ENCODE results near the gene ATP5MC2.
"Not testable (repeated sequence)": the region's sequence is repeated elsewhere in the genome, so short reads cannot be mapped to it uniquely, and the experiment has no call there.

ATP5MC2 gene

GRCh38 chr12:53646300-53646699, 29.6 kb downstream of the ATP5MC2 start:
- not testable (repeated sequence) for H3K9me3 Mint-ChIP-seq; H3K4me3 Mint-ChIP-seq; H3K27me3 Mint-ChIP-seq; DNase-seq; H3K4me1 Mint-ChIP-seq (ENCODE audit: low read depth); H3K27ac Mint-ChIP-seq; H3K36me3 Mint-ChIP-seq (ENCODE audit: low read depth)

GRCh38 chr12:53645165-53645564, 30.7 kb downstream of the ATP5MC2 start:
- no peak overlapping the region for H3K4me3 Mint-ChIP-seq

GRCh38 chr12:53644133-53644532, 31.8 kb downstream of the ATP5MC2 start:
- H3K4me3 Mint-ChIP-seq, result no peak overlapping the region
- no peak for DNase-seq
- no peak overlapping the region for H3K27ac Mint-ChIP-seq
- no peaks in the 10 kb centered on the region for H3K36me3 Mint-ChIP-seq (ENCODE audit: low read depth)
- no peaks in the 10 kb centered on the region for H3K4me1 Mint-ChIP-seq (ENCODE audit: low read depth)
- no peaks in the 10 kb centered on the region for H3K27me3 Mint-ChIP-seq
- H3K9me3 Mint-ChIP-seq, result no peaks in the 10 kb centered on the region

More at GRCh38 chr12:53645165-53645564, 30.7 kb downstream of the ATP5MC2 start:
- H3K27ac Mint-ChIP-seq, result no peak overlapping the region
- no peaks in the 10 kb centered on the region for H3K36me3 Mint-ChIP-seq (ENCODE audit: low read depth)
- no peak for DNase-seq
- H3K4me1 Mint-ChIP-seq (ENCODE audit: low read depth), result no peaks in the 10 kb centered on the region
- no peaks in the 10 kb centered on the region for H3K9me3 Mint-ChIP-seq
- no peaks in the 10 kb centered on the region for H3K27me3 Mint-ChIP-seq

- Mint-ChIP-seq H3K9me3 (no peaks in the 10 kb centered on the region), H3K4me1 (ENCODE audit: low read depth) (no peaks in the 10 kb centered on the region), H3K36me3 (ENCODE audit: low read depth) (no peaks in the 10 kb centered on the region), H3K27me3 (no peaks in the 10 kb centered on the region), H3K4me3 (no peak overlapping the region), H3K27ac (no peak overlapping the region)
- no peak for DNase-seq
Measured at GRCh38 chr12:53643232-53643979, 32.5 kb downstream of the ATP5MC2 start.

GRCh38 chr12:53638057-53638456, 37.8 kb downstream of the ATP5MC2 start:
- H3K9me3 Mint-ChIP-seq, result no peaks in the 10 kb centered on the region
- no peak for DNase-seq
- H3K36me3 Mint-ChIP-seq (ENCODE audit: low read depth), result no peaks in the 10 kb centered on the region
- H3K4me1 Mint-ChIP-seq (ENCODE audit: low read depth), result no peaks in the 10 kb centered on the region
- no peak overlapping the region for H3K27ac Mint-ChIP-seq
- no peaks in the 10 kb centered on the region for H3K27me3 Mint-ChIP-seq
- H3K4me3 Mint-ChIP-seq, result no peak overlapping the region

GRCh38 chr12:53636641-53637040, 39.2 kb downstream of the ATP5MC2 start:
- Mint-ChIP-seq H3K36me3 (ENCODE audit: low read depth) (no peaks in the 10 kb centered on the region), H3K27me3 (no peaks in the 10 kb centered on the region), H3K27ac (no peak overlapping the region), H3K4me3 (no peak overlapping the region), H3K9me3 (no peaks in the 10 kb centered on the region), H3K4me1 (ENCODE audit: low read depth) (no peaks in the 10 kb centered on the region)
- no peak for DNase-seq

- H3K36me3 Mint-ChIP-seq (ENCODE audit: low read depth); H3K4me3 Mint-ChIP-seq; H3K4me1 Mint-ChIP-seq (ENCODE audit: low read depth); H3K27me3 Mint-ChIP-seq; DNase-seq; H3K9me3 Mint-ChIP-seq; H3K27ac Mint-ChIP-seq: not testable (repeated sequence)
Measured at GRCh38 chr12:53635708-53636107, 40.2 kb downstream of the ATP5MC2 start.

GRCh38 chr12:53631721-53632120, 44.2 kb downstream of the ATP5MC2 start:
- Mint-ChIP-seq H3K27ac (no peak overlapping the region), H3K9me3 (no peaks in the 10 kb centered on the region), H3K27me3 (no peaks in the 10 kb centered on the region), H3K4me1 (ENCODE audit: low read depth) (peaks cover 7% of the 10 kb centered on the region), H3K36me3 (ENCODE audit: low read depth) (no peaks in the 10 kb centered on the region), H3K4me3 (no peak overlapping the region)
- DNase-seq, result no peak

- no peaks in the 10 kb centered on the region for H3K9me3 Mint-ChIP-seq
- peaks cover 25% of the 10 kb centered on the region for H3K36me3 Mint-ChIP-seq (ENCODE audit: low read depth)
- no peak overlapping the region for H3K27ac Mint-ChIP-seq
- no peaks in the 10 kb centered on the region for H3K27me3 Mint-ChIP-seq
- DNase-seq, result no peak
- no peak overlapping the region for H3K4me3 Mint-ChIP-seq
- H3K4me1 Mint-ChIP-seq (ENCODE audit: low read depth), result peaks cover 40% of the 10 kb centered on the region
Measured at GRCh38 chr12:53627919-53628318, 48.0 kb downstream of the ATP5MC2 start.

- peak overlapping the region; percentile 99 for H3K27ac Mint-ChIP-seq
- peaks cover 45% of the 10 kb centered on the region for H3K4me1 Mint-ChIP-seq (ENCODE audit: low read depth)
- H3K9me3 Mint-ChIP-seq, result no peaks in the 10 kb centered on the region
- peaks cover 30% of the 10 kb centered on the region for H3K36me3 Mint-ChIP-seq (ENCODE audit: low read depth)
- no peak for DNase-seq
- no peaks in the 10 kb centered on the region for H3K27me3 Mint-ChIP-seq
- peak overlapping the region; percentile 97 for H3K4me3 Mint-ChIP-seq
Measured at GRCh38 chr12:53626702-53627169, 49.1 kb downstream of the ATP5MC2 start.

GRCh38 chr12:53625946-53626701, 49.8 kb downstream of the ATP5MC2 start, which contains the start of gene ATF7:
Gene ATF7 (minus strand): TSS chr12:53626382. CDS start chr12:53601000, 25,382 bp downstream.
- H3K27ac Mint-ChIP-seq, result peak within 1 kb of the TSS; percentile 99
- H3K4me3 Mint-ChIP-seq, result peak within 1 kb of the TSS; percentile 97
- no peaks in the 10 kb centered on the region for H3K27me3 Mint-ChIP-seq
- peak; percentile 100 for DNase-seq
- peaks cover 49% of the 10 kb centered on the region for H3K4me1 Mint-ChIP-seq (ENCODE audit: low read depth)
- H3K36me3 Mint-ChIP-seq (ENCODE audit: low read depth), result peaks cover 33% of the 10 kb centered on the region
- H3K9me3 Mint-ChIP-seq, result no peaks in the 10 kb centered on the region

- peak overlapping the region; percentile 99 for H3K27ac Mint-ChIP-seq
- H3K27me3 Mint-ChIP-seq, result no peaks in the 10 kb centered on the region
- peaks cover 39% of the 10 kb centered on the region for H3K36me3 Mint-ChIP-seq (ENCODE audit: low read depth)
- no peaks in the 10 kb centered on the region for H3K9me3 Mint-ChIP-seq
- H3K4me1 Mint-ChIP-seq (ENCODE audit: low read depth), result peaks cover 52% of the 10 kb centered on the region
- DNase-seq, result no peak
- H3K4me3 Mint-ChIP-seq, result peak overlapping the region; percentile 97
Measured at GRCh38 chr12:53625373-53625945, 50.4 kb downstream of the ATP5MC2 start.

- no peak for DNase-seq
- Mint-ChIP-seq H3K36me3 (ENCODE audit: low read depth) (peaks cover 39% of the 10 kb centered on the region), H3K4me1 (ENCODE audit: low read depth) (peaks cover 52% of the 10 kb centered on the region), H3K27me3 (no peaks in the 10 kb centered on the region), H3K4me3 (peak overlapping the region; percentile 97), H3K27ac (peak overlapping the region; percentile 99), H3K9me3 (no peaks in the 10 kb centered on the region)
Measured at GRCh38 chr12:53624956-53625355, 50.9 kb downstream of the ATP5MC2 start.

GRCh38 chr12:53624458-53624857, 51.4 kb downstream of the ATP5MC2 start:
- peak overlapping the region; percentile 99 for H3K27ac Mint-ChIP-seq
- H3K4me3 Mint-ChIP-seq, result peak overlapping the region; percentile 97
- no peak for DNase-seq
- no peaks in the 10 kb centered on the region for H3K9me3 Mint-ChIP-seq
- H3K4me1 Mint-ChIP-seq (ENCODE audit: low read depth), result peaks cover 56% of the 10 kb centered on the region
- H3K36me3 Mint-ChIP-seq (ENCODE audit: low read depth), result peaks cover 39% of the 10 kb centered on the region
- H3K27me3 Mint-ChIP-seq, result no peaks in the 10 kb centered on the region

Measured in activated T-cell treated with anti-CD3 and anti-CD28 coated beads, Interleukin-2, amount 50 U/mL, for 24 hours (primary cell).